ENCODE data around the gene NMNAT1.
"Not testable (repeated sequence)": the region's sequence is repeated elsewhere in the genome, so short reads cannot be mapped to it uniquely, and the experiment has no call there.

NMNAT1 gene

GRCh38 chr1:9922342-9922741 lies 20.9 kb upstream of the NMNAT1 start:
- no peak for DNase-seq

DNA sequence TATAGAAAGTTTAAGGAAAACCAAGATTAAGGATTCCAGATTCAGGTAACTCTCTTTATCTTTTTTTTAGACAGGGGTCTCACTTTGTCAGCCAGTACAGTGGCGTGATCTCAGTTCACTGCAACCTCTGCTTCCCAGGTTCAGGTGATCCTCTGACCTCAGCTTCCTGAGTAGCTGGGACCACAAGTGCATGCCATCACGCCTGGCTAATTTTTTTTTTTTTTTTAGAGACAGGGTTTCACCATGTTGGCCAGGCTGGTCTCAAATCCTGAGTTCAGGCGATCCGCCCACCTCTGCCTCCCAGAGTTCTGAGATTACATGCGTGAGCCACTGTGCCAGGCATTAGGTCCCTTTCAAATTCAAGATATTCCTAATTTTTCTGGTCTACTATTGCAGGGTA lies 16.0 kb upstream of the NMNAT1 start:
- no peak for DNase-seq

GRCh38 chr1:9929431-9930385 lies 13.6 kb upstream of the NMNAT1 start:
- no peak for DNase-seq

- DNase-seq = peak; percentile 25
Measured at GRCh38 chr1:9942399-9942938, 806 bp upstream of the NMNAT1 start.

DNA sequence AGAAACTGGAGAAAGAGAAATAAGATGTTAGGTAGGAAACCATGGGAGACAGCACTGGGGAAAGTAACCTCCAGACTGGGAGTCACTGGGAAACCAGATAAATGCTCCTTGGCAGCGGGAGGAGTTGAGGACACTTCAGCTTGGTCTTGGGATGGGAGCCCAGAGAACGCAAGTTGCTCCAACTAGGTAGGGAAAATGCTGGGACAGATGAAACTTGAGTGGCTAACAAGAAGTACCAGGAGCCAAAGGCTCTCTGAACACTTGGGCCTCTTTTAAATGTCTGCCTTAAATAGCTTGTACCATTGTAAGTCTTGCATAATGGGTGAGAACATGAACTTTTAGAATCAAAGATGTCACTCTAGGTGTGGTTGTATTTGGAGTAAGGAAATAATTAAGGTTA lies 3.0 kb downstream of the NMNAT1 start:
- DNase-seq = no peak

GRCh38 chr1:9957726-9958125 lies 14.5 kb downstream of the NMNAT1 start:
- DNase-seq = no peak

DNA sequence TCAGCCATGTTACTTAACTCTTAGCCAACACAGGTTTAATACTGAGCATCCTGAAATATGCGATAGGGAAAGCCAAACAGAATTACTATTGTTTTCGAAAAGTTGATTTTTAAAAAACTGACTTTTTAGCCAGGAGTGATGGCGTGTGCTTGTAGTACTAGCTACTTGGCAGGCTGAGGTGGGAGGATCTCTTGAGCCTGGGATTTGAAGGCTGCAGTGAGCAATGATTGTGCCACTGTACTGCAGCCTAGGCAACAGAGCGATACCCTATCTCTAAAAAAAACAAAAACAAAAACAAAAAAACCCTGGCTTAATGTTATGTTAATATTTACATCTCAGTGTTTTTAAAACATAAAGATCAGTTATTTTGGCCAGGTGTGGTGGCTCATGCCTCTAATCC lies 16.7 kb downstream of the NMNAT1 start:
- DNase-seq = no peak

DNA sequence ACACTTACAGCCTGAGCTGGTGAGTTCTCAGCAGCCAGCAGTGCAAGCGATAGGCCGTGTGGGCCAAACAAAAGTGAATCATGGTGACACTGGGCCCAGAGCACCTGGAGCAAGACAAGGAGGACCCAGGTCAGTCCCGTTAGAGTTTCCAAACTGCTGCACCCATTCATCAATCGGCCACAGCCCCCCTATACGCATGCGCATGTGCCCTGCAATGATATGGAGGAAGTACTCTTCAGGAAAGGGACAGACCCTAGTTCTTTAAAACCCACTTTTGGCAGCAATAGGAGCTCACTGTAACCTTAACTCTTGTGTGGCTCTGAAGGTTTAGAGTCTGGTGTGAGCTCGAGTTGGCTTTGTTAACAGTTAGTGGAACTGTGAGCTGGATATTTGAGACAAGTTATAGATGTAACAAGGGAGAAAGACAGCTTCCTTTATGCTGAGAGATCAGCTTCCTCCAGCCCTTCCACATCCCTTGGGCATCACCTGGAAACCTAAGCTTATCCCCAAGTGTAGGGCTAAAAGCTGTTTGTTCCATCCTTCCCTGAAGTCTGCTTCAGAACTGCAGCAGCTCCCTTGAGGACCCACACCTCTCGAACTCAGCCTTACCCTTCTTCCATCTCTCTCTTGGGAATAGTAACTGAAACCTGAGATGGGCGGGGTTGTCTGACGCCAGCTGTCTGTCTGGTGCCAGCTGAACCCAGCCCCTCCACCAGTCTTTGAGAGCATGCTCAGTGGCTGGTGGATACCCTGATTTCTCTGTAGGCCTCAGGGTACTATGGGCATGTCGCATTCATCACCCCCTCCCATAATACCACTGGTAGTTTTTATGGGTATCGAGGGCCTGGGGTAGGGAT lies 17.7 kb downstream of the NMNAT1 start:
- DNase-seq = peak; percentile 53

- no peak for DNase-seq
Measured at GRCh38 chr1:9984253-9984652, 41.0 kb downstream of the NMNAT1 start.

DNA sequence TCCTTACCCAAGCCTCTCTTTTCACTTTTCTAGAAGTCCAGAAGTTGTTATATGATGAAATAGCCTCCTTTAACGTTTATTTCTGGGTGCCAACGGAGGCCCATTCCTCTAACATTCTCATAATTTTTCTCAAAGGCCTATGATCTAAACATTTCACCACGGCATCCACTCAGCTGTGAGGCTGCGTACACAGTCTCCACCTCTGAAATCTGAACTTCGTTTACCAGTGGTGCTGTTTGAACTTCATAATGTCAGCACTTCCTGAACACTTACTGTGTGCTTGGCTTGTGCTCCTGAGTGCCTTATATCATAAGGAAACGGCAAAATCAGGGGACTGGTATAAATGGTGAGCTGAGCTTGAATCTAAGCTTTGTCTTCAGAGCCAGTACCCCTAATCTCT lies 41.7 kb downstream of the NMNAT1 start:
- no peak for DNase-seq

DNA sequence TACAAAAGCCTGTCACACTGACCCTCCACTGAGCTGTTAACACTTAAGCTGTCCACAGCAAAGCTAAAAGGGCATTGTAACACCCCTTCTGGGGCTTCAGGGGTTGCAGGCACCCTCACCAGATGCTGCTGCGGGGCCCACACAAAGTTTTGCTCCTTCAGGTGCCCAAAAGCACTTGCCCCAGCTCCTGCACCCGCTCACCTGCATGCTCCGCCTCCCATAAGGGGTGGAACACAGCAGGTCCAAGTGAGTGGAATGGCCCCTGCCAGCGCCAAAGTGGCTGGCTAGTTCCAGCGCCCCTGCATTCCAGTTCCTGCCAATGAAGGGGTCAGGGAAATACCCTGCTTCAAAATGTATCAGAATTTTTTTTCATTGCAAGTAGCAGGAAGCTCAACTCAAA lies 46.5 kb downstream of the NMNAT1 start:
- DNase-seq = no peak

DNA sequence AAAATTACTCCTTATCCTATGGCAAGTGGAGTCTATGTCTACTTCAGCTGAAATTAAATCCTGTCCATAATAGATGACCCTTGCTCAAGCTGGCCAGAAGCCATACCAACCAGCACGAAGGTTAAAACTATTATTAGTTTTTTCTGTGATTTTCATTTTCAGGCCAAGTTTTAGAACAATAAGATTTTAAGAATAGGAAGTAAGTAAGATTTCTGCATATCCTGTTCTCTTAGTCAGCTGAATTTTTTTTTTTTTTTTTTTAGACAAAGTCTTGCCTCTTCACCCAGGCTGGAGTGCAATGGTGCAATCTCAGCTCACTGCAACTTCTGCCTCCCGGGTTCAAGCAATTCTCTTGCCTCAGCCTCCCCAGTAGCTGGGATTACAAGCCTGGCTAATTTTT lies 47.7 kb downstream of the NMNAT1 start:
- no peak for DNase-seq

GRCh38 chr1:9992910-9993309 lies 49.6 kb downstream of the NMNAT1 start:
- no peak for DNase-seq

- no peak for DNase-seq
Measured at GRCh38 chr1:9993561-9994075, 50.3 kb downstream of the NMNAT1 start.

- peak; percentile 23 for DNase-seq
Measured at GRCh38 chr1:9996624-9997582, 53.6 kb downstream of the NMNAT1 start, which contains the start of gene RBP7. Gene RBP7, plus strand, starts transcription at chr1:9997228. Its CDS starts 31 bp downstream, at chr1:9997259.

GRCh38 chr1:10001016-10001665 lies 57.9 kb downstream of the NMNAT1 start:
- no peak for DNase-seq

- DNase-seq = not testable (repeated sequence)
Measured at GRCh38 chr1:10005248-10005647, 62.0 kb downstream of the NMNAT1 start.

DNA sequence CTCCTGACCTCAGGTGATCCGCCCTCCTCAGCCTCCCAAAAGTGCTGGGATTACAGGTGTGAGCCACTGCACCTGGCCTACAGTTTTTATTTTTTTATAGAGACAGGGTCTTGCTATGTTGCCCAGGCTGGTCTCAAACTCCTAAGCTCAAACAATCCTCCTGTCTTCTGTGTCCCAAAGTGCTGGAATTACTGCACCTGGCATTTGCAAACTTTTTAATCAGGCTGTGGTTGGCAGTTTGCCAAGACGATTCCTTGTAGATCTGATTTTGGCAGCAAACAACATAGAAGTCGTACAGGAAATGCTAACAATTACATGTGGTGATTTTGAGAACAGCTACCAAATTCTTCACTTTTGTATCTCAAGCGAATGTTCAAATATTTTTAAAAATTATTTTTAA lies 63.9 kb downstream of the NMNAT1 start:
- DNase-seq = peak; percentile 46

- no peak for DNase-seq
Measured at GRCh38 chr1:10014016-10014415, 70.7 kb downstream of the NMNAT1 start.

- DNase-seq = no peak
Measured at GRCh38 chr1:10019561-10019960, 76.3 kb downstream of the NMNAT1 start.

- DNase-seq = no peak
Measured at GRCh38 chr1:10020086-10020485, 76.8 kb downstream of the NMNAT1 start.
